ENCODE measurements around the gene FOXN3.

Gene FOXN3

DNA sequence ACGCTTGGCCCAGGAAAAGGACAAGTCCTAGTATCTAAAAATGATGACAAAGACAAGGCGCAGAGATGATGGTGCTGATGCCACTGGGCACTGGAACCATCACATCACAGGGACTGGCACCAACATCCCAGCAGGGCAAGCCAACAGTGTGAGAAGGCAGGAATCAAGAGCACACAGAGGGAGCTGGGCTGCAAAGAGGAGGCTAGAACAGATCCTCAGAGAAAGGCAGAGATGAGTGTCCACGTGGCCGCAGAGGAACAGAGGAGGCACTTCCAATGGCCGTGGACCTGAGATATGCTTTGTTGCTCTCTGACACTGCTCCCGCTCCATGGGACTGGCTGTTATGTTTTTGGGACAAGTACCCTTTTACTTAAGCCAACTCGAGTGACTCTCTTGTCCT lies 17.9 kb downstream of the FOXN3 start:
- Histone ChIP-seq H3K27me3 (ENCODE audit: insufficient read depth, low read length, poor library complexity, severe bottlenecking) (no peaks in the 10 kb centered on the region), H3K4me2 (ENCODE audit: low read depth, low read length, poor library complexity, severe bottlenecking) (no peak overlapping the region), H3K79me2 (ENCODE audit: insufficient read depth, low read length) (peaks cover 100% of the 10 kb centered on the region), H3K9me3 (ENCODE audit: insufficient read depth, low read depth, low read length) (no peaks in the 10 kb centered on the region), H3K9me2 (replicated peaks; ENCODE audit: low read depth, low read length) (no peaks in the 10 kb centered on the region), H3K4me1 (ENCODE audit: insufficient read depth, low read length, poor library complexity, severe bottlenecking) (peaks cover 11% of the 10 kb centered on the region), H3F3A (ENCODE audit: low read depth) (no peaks in the 10 kb centered on the region), H2AFZ (ENCODE audit: low read length) (no peak overlapping the region), H3K36me3 (ENCODE audit: insufficient read depth, low read length) (peaks cover 9% of the 10 kb centered on the region; the same call in 1 of the 2 replicates), H4K20me1 (ENCODE audit: insufficient read depth, low read length, poor library complexity, severe bottlenecking) (peaks cover 71% of the 10 kb centered on the region), H3K9ac (ENCODE audit: low read depth, low read length, poor library complexity, severe bottlenecking) (no peak overlapping the region), H3K4me3 (ENCODE audit: low read length, poor library complexity, severe bottlenecking) (no peak overlapping the region)
- TF ChIP-seq EZH2phosphoT487 (IDR thresholded peaks at IDR 0.05; ENCODE audit: borderline replicate concordance): no peak
- TF ChIP-seq, protein P1, sequence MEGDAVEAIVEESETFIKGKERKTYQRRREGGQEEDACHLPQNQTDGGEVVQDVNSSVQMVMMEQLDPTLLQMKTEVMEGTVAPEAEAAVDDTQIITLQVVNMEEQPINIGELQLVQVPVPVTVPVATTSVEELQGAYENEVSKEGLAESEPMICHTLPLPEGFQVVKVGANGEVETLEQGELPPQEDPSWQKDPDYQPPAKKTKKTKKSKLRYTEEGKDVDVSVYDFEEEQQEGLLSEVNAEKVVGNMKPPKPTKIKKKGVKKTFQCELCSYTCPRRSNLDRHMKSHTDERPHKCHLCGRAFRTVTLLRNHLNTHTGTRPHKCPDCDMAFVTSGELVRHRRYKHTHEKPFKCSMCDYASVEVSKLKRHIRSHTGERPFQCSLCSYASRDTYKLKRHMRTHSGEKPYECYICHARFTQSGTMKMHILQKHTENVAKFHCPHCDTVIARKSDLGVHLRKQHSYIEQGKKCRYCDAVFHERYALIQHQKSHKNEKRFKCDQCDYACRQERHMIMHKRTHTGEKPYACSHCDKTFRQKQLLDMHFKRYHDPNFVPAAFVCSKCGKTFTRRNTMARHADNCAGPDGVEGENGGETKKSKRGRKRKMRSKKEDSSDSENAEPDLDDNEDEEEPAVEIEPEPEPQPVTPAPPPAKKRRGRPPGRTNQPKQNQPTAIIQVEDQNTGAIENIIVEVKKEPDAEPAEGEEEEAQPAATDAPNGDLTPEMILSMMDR (conservative IDR thresholded peaks at IDR 0.05; ENCODE audit: low read length): no peak

- TF ChIP-seq EZH2phosphoT487 (IDR thresholded peaks at IDR 0.05; ENCODE audit: borderline replicate concordance): no peak
- TF ChIP-seq, protein P1 (conservative IDR thresholded peaks at IDR 0.05; ENCODE audit: low read length): no peak
- Histone ChIP-seq H3K9me3 (ENCODE audit: insufficient read depth, low read depth, low read length) (no peaks in the 10 kb centered on the region), H3K36me3 (ENCODE audit: insufficient read depth, low read length) (peaks cover 6% of the 10 kb centered on the region; the same call in 1 of the 2 replicates), H3K9ac (ENCODE audit: low read depth, low read length, poor library complexity, severe bottlenecking) (no peak overlapping the region), H3K27me3 (ENCODE audit: insufficient read depth, low read length, poor library complexity, severe bottlenecking) (no peaks in the 10 kb centered on the region), H4K20me1 (ENCODE audit: insufficient read depth, low read length, poor library complexity, severe bottlenecking) (peaks cover 75% of the 10 kb centered on the region), H3K79me2 (ENCODE audit: insufficient read depth, low read length) (peaks cover 100% of the 10 kb centered on the region), H3F3A (ENCODE audit: low read depth) (no peaks in the 10 kb centered on the region), H2AFZ (ENCODE audit: low read length) (no peak overlapping the region), H3K4me3 (ENCODE audit: low read length, poor library complexity, severe bottlenecking) (no peak overlapping the region), H3K9me2 (replicated peaks; ENCODE audit: low read depth, low read length) (no peaks in the 10 kb centered on the region), H3K4me1 (ENCODE audit: insufficient read depth, low read length, poor library complexity, severe bottlenecking) (peaks cover 20% of the 10 kb centered on the region), H3K4me2 (ENCODE audit: low read depth, low read length, poor library complexity, severe bottlenecking) (no peak overlapping the region)
Observed at GRCh38 chr14:89397569-89398230, 19.3 kb downstream of the FOXN3 start.

DNA sequence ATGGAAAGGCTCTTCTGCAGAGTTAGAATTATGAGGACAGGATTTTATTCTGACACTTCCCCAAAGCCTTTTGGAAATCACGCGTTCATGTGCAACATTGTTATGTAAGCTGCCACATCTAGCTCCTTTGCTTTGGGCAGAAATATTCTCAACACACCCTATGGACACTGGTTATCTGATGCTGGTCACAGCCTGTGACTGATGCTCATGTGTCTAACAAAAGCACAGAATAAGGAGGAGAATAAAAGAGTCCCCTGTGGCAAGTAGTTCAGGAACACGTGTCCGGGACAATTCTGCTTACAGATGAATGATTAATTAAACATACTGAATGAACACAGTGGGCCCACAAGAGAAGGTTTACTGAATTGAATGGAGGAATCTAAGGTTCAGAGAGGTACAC lies 22.1 kb downstream of the FOXN3 start:
- Histone ChIP-seq H2AFZ (ENCODE audit: low read length) (no peak overlapping the region), H3K9me3 (ENCODE audit: insufficient read depth, low read depth, low read length) (no peaks in the 10 kb centered on the region), H3K36me3 (ENCODE audit: insufficient read depth, low read length) (peaks cover 3% of the 10 kb centered on the region; the same call in 1 of the 2 replicates), H3K27me3 (ENCODE audit: insufficient read depth, low read length, poor library complexity, severe bottlenecking) (no peaks in the 10 kb centered on the region), H3K79me2 (ENCODE audit: insufficient read depth, low read length) (peaks cover 99% of the 10 kb centered on the region), H3K4me2 (ENCODE audit: low read depth, low read length, poor library complexity, severe bottlenecking) (no peak overlapping the region), H3K4me1 (ENCODE audit: insufficient read depth, low read length, poor library complexity, severe bottlenecking) (peaks cover 13% of the 10 kb centered on the region), H3K4me3 (ENCODE audit: low read length, poor library complexity, severe bottlenecking) (no peak overlapping the region), H3K9me2 (replicated peaks; ENCODE audit: low read depth, low read length) (no peaks in the 10 kb centered on the region), H4K20me1 (ENCODE audit: insufficient read depth, low read length, poor library complexity, severe bottlenecking) (peaks cover 57% of the 10 kb centered on the region), H3K9ac (ENCODE audit: low read depth, low read length, poor library complexity, severe bottlenecking) (no peak overlapping the region), H3F3A (ENCODE audit: low read depth) (no peaks in the 10 kb centered on the region)
- TF ChIP-seq, protein P1 (conservative IDR thresholded peaks at IDR 0.05; ENCODE audit: low read length): no peak
- no peak for TF ChIP-seq EZH2phosphoT487 (IDR thresholded peaks at IDR 0.05; ENCODE audit: borderline replicate concordance)
